Renal cortical epithelial cell (primary cell): ENCODE data around the gene FAM162A. TPM values are rescaled to one million over a fixed set of nuclear protein-coding genes. Genes with fewer than 3 reads are reported as not detected.

Experiments
- DNase-seq: peaks from one replicate; pipeline ENCODE4 v3.0.0-alpha.2; 2011; ENCODE audit warnings: low read depth
- total RNA-seq: library from RNA; depleted of rRNA; stranded (reverse); fragments of >200 nt; gene quantifications from 2 replicates; pipeline ENCODE4 v1.2.3, GENCODE V29; 2014

FAM162A gene
- total RNA-seq = 14.1 and 53.6 TPM in 2 replicates

DNA sequence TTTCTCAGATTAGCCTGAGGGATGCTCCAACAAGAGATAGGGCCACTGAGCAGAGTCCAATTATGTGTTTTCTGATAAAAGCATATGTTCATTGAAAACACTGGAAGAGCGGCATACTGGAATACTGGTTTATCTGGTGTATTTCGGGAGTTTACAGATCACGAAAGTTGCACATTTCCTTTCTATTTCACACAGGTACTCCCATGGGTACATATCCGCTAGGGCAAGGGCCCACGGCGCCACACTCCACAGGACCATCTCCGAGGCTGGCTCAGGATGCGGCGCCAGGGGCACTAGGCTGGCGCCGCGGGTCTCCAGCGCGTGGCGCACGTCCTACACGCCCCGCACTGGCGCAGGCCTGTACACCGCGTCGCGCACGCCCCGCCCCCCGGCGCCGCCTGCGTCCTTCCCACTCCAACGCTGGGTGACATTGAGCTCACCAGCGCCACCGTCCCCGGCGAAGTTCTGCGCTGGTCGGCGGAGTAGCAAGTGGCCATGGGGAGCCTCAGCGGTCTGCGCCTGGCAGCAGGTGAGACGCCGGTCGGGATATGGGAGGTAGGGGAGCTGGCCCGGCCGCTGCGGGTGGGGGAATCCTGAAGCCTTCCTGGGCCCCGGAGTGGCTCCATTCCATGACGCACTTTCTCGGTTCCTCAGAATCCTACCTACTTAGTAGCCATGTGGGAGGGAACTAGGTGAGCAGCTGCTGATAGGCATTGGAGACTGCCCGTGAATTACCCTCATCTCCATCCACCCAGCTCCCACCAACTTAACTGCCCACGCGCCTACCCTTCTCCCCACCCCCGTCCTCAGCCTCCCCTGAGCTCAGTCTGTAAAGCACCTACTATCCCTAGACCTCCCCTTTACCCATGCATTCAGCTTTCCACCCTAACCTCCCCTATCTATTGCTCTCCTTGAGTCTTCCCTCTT lies at the start of gene FAM162A:
TSS of gene FAM162A (plus strand) at position 412 of the 927 bp plus-strand sequence. CDS start at position 496, 84 bp downstream.
- DNase-seq = peak; percentile 75

DNA sequence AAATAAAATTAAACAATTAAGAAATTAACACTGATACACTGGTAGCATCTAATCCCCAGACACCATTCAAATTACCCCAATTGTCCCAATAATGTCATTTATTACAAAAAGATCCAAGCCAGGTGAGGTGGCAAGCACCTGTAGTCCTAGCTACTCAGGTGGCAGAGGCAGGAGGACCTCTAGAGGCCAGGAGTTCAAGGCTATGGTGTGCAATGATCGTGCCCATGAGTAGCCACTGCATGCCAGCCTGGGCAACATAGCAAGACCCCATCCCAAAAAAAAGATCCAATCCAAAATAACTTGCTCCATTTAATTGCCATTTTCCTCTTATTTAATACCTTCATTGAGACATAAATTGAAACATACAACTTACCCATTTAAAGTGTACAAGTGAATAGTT lies 41.2 kb upstream of the FAM162A start:
- DNase-seq = no peak

GRCh38 chr3:122343654-122344053 lies 40.3 kb upstream of the FAM162A start:
- no peak for DNase-seq

- DNase-seq = peak; percentile 26
Measured at GRCh38 chr3:122349171-122349570, 34.8 kb upstream of the FAM162A start.

- peak; percentile 72 for DNase-seq
Measured at GRCh38 chr3:122350814-122351418, 33.1 kb upstream of the FAM162A start.

DNA sequence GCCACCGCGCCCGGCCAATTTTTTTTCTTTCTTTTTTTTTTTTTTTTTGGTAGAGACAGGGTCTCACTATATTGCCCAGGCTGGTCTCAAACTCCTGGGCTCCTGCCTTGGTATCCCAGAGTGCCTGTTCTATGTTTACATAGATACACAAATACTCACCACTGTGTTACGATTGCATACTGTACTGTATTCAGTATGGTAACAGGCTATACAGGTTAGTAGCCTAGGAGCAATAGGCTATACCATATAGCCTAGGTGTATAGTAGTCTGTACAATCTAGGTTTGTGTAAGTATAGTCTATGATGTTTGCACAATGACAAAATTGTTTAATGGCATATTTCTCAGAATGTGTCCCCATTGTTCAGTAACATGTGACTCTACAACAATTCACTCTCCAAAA lies 32.4 kb upstream of the FAM162A start:
- DNase-seq = no peak

- no peak for DNase-seq
Measured at GRCh38 chr3:122353215-122353614, 30.8 kb upstream of the FAM162A start.

- DNase-seq = no peak
Measured at GRCh38 chr3:122353893-122354401, 30.0 kb upstream of the FAM162A start.

DNA sequence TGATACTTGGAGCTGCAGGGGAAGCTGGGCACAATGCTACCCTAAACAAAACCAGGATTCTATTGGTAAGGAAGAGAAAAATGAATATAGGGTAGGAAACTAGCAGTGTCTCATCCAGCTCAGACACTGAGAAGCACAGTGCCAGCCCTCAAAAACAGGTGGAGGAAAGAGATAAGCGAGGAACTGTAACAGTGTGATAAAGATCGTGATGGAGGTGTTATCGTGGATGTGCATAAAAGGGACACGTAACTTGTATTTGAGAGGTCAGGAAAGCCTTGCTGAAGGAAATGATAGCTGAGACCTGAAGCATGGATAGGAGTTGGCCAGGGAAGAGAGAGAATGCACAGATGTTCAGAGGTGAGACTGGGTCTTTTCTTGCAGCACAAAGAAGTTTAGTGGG lies 28.4 kb upstream of the FAM162A start:
- DNase-seq = no peak

- peak; percentile 52 for DNase-seq
Measured at GRCh38 chr3:122356402-122356801, 27.6 kb upstream of the FAM162A start.

DNA sequence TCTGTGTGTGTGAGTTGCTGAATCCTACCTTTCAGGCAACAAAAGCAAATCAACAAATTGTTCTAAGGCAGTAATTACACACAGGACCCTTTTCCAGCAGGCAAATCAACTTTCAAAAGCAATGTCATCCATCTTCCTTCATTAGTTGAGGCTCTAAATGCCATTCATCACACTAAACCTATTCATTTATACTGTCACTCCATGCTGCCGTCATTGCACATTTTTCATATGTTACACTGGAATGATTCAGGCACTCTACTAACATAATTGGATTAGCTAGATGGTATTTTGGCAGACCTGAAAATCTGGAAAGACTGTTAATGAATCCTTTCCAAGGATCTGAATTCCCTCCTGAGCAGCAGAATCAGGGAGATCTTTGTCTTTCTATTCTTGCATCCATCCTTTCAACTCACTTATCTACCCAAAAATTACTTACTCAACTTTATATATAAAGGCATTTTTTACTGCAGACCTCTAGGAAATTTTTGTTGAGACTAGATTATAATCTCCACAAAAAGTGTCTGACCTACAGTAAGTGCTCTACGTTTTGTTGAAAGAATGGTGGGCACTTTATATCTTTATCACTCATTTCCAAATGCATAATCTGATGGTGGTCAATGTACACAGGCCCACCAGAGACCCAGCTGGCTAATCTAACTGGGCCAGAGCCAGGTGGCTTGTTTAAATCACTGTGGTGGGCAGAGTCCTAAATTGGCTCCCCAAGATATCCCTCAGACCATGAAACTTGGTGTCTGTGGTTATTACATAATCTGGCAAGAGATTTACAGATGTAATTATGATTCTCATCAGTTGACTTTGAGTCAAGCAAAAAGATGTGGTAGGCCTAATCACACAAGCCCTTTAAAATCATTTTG lies 25.9 kb upstream of the FAM162A start:
- DNase-seq = no peak

DNA sequence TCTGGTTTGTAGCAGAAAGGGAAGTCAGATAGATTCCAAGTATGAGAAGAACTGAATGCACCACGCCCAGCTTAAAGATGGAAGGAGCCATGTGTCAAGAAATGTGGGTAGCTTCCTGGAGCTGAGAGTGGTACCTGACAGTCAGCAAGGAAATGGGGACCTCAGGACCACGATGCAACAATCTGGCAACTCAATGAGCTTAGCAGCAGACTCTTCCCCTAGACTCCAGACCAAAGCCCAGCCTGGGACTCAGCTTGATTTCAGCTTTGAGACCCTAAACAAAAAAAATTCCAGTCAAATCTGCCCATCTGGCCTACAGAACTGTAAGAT lies 25.3 kb upstream of the FAM162A start:
- DNase-seq = no peak

GRCh38 chr3:122362026-122362425 lies 22.0 kb upstream of the FAM162A start:
- no peak for DNase-seq

DNA sequence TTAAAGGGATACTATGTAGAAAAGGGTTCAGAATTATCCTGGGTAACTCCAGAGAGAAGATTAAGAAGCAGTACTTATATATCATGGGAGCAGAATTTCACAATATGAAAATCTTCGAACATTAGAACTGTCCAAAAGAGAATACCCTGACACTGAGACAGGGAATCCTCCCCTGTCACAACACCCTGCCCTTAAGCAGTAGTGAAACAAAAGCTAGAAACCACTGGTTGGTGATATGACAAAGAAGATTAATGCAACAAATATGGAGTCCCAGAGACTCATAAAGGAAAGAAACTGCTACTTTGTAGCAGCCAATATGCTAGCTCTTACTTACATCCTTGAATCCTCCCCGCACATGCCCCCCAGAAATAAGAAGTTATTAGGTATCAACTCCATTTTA lies 19.5 kb upstream of the FAM162A start:
- no peak for DNase-seq

GRCh38 chr3:122365073-122365472 lies 18.9 kb upstream of the FAM162A start:
- DNase-seq = no peak

DNA sequence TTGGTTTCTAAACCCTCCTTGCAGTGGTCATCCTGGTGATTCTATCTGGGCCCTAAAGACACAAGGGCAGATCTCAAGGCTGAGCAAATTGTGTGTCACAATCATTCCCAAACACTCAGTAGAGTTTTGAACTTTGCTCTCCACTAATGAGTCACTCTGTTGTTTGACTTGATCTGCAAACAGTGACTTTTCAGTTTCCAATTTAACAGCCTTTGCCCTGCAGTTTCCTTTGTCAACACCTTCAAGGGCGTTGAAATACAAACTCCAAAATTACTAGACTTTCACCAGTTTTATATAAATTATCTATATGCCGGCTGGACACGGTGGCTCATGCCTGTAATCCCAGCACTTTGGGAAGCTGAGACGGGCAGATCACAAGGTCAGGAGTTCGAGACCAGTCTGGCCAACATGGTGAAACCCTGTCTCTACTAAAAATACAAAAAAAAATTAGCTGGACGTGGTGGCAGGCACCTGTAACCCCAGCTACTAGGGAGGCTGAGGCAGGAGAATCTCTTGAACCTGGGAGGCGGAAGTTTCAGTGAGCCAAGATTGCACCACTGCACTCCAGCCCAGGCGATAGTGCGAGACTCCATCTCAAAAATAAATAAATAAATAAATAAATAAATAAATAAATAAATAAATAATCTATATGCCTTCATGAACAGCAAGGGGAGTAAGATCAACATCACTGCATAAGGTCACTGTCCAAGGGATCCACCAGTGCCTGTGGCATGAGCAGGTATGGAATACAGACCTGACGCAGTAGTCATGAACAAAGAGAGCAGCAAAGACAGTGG lies 18.2 kb upstream of the FAM162A start:
- DNase-seq = peak; percentile 93

GRCh38 chr3:122366379-122366749 lies 17.6 kb upstream of the FAM162A start:
- peak; percentile 52 for DNase-seq

GRCh38 chr3:122374034-122374433 lies 9.9 kb upstream of the FAM162A start:
- DNase-seq = no peak

DNA sequence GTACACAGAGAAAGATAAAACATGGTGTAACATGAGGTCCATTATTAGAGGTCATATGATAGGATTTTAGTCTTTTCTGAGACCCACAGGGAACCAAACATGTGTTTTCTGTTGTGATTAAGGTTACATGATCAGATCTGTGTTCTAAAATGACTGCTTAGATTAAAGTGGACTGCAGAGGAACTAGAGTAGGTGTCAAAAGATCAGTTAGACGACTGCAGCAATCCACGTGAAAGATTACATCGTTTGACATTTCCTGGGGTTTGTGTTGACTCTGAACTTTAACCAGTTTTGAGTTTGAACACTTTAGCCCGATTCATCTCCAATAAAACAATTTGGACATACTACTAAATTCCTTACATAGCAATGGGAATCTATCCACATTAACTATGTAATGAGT lies 6.0 kb upstream of the FAM162A start:
- DNase-seq = no peak

DNA sequence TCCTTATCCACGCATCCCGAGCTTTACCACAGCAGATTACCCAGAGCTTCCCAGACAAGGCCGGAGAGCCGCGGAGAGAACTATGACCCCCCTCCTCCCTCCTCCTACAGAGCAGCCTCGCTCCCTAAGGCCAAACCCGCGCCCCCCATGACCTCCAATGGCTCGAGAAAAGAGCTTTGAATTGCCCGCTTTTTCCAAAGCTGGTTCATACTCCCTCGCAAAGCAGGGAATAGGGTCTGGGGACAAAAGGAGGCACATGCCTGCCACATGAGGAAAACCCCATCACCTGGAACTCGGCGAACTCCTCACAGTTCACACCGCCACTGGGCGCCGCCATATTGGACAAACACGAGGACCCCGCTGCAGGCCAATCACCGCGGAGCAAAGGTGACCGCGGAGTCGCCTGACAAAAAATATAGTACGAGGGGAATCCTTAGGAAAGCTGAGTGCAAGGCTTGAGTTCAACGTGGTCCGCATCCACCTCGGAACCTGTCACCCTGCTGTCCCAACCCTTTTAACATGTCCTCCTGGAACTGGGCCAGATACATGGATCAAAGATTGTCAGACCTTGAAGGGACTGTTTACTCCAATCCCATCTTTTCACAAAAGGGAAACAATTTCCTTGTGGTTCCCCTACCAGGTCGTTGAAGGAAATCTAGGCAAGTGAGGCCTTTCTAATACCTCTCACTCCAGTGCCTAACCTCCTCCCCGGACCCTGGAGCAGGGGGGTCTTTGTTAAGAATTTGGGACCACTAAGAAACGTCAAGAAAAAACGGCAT lies 905 bp upstream of the FAM162A start, which contains the start of gene MIX23:
TSS of gene MIX23 (minus strand) at position 344 of the 779 bp plus-strand sequence. CDS start at position 337, 7 bp downstream.
- DNase-seq = peak; percentile 66
